PFSK-1 (cell line): ENCODE measurements around the gene LMF2.

Experiments
- FOXP2 ChIP-seq: optimal IDR thresholded peaks from 2 replicates; pipeline ENCODE3; 2011; ENCODE audit warnings: borderline replicate concordance, control low read depth, inconsistent platforms; ENCODE audit not compliant: insufficient read depth; ENCODE audit errors: extremely low read length, extremely low read depth
- POLR2AphosphoS5 ChIP-seq: IDR thresholded peaks from 2 replicates; pipeline ENCODE4 v1.6.1; 2012; ENCODE audit warnings: low read depth, mild to moderate bottlenecking, control low read depth, low read length, moderate library complexity
- SIN3A ChIP-seq: IDR thresholded peaks from 2 replicates; pipeline ENCODE4 v1.6.1; 2012; ENCODE audit warnings: mild to moderate bottlenecking, low read length, moderate library complexity, borderline replicate concordance; ENCODE audit not compliant: insufficient read depth
- TAF1 ChIP-seq: IDR thresholded peaks from 2 replicates; pipeline ENCODE4 v1.6.1; 2012; ENCODE audit warnings: low read length, control low read depth, borderline replicate concordance; ENCODE audit not compliant: insufficient read depth
- TF ChIP-seq, protein P1 (sequence below), 2 experiments: IDR thresholded peaks; 2 replicates each; pipeline versions ENCODE4 v1.6.1 to v1.8.0; 2011 to 2012; ENCODE audit warnings: low read depth in 2 of 2, low read length in 2 of 2, control low read depth in 1 of 2, inconsistent platforms in 1 of 2, mild to moderate bottlenecking in 1 of 2, moderate library complexity in 1 of 2; ENCODE audit not compliant: insufficient read depth in 1 of 2

Gene LMF2

DNA sequence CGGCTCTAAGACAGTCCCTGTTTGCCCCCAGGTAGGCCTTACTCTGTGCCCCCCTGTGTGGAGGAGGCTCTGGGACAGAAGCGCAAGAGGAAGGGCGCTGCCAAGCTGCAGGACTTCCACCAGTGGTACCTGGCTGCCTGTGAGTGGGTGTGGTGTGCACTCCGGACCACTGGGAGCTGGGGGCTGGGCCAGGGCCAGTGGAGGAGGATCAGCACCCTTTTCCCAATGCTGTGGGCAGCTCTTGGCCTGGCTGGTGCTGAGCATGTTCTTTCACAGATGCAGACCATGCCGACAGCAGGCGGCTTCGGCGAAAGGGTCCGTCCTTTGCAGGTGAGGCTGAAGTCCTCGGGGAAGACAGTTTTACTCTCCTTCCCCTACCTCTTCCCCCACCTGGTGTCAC lies 14.2 kb upstream of the LMF2 start:
- no peak for TF ChIP-seq TAF1
- TF ChIP-seq, protein P1, sequence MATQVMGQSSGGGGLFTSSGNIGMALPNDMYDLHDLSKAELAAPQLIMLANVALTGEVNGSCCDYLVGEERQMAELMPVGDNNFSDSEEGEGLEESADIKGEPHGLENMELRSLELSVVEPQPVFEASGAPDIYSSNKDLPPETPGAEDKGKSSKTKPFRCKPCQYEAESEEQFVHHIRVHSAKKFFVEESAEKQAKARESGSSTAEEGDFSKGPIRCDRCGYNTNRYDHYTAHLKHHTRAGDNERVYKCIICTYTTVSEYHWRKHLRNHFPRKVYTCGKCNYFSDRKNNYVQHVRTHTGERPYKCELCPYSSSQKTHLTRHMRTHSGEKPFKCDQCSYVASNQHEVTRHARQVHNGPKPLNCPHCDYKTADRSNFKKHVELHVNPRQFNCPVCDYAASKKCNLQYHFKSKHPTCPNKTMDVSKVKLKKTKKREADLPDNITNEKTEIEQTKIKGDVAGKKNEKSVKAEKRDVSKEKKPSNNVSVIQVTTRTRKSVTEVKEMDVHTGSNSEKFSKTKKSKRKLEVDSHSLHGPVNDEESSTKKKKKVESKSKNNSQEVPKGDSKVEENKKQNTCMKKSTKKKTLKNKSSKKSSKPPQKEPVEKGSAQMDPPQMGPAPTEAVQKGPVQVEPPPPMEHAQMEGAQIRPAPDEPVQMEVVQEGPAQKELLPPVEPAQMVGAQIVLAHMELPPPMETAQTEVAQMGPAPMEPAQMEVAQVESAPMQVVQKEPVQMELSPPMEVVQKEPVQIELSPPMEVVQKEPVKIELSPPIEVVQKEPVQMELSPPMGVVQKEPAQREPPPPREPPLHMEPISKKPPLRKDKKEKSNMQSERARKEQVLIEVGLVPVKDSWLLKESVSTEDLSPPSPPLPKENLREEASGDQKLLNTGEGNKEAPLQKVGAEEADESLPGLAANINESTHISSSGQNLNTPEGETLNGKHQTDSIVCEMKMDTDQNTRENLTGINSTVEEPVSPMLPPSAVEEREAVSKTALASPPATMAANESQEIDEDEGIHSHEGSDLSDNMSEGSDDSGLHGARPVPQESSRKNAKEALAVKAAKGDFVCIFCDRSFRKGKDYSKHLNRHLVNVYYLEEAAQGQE (IDR thresholded peaks at IDR 0.05; ENCODE audit: insufficient read depth in 1 of 2, low read depth in 2 of 2, low read length in 2 of 2), result no peak
- no peak for TF ChIP-seq SIN3A
- no peak for TF ChIP-seq FOXP2
- no peak for TF ChIP-seq POLR2AphosphoS5

DNA sequence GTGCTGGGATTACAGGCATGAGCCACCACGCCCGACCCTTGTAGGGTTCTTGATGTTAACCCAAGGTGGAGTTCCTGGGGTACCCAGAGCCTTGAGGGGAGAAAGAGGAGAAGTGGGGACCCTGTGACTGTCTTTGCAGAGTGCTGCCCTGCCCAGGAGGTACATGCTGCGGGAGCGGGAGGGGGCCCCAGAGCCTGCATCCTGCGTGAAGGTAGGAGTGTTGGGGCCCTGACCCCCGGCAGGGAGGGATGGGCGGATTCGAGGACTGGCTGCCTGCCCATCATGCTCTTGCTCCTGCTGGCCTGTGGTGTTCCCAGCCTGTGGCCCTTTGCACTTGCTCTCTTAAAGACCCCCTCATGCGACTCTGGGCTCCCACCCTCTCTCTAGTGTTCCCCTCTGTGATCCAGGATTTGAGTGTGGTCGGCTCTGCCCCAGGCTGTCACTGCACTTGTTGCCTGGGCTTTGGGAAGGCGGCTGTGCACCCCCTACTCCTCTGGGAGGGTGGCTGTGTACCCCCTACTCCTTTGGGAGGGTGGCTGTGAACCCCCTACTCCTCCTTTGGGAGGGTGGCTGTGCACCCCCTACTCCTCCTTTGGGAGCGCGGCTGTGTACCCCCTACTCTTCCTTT lies 13.4 kb upstream of the LMF2 start:
- TF ChIP-seq SIN3A, result no peak
- TF ChIP-seq FOXP2, result no peak
- TF ChIP-seq TAF1, result no peak
- TF ChIP-seq POLR2AphosphoS5, result no peak
- TF ChIP-seq, protein P1 (IDR thresholded peaks at IDR 0.05; ENCODE audit: insufficient read depth in 1 of 2, low read depth in 2 of 2, low read length in 2 of 2), result no peak

DNA sequence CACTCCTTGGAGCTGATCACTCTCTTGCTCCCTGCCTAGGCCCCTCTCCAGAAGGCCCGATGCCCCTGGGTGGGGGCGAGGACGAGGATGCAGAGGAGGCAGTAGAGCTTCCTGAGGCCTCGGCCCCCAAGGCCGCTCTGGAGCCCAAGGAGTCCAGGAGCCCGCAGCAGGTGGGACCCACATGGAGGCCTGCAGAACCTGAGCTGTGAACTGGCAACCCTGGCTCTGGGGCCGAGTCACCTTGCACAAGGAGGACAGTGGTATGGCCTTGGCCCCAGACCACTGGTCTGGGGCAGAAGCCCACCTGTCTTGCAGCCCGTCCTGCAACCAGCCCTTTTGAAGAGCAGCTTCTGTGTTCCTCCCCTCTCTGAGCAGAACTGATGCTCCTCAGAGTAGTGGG lies 11.6 kb upstream of the LMF2 start:
- no peak for TF ChIP-seq POLR2AphosphoS5
- no peak for TF ChIP-seq SIN3A
- TF ChIP-seq FOXP2, result no peak
- TF ChIP-seq, protein P1 (IDR thresholded peaks at IDR 0.05; ENCODE audit: insufficient read depth in 1 of 2, low read depth in 2 of 2, low read length in 2 of 2), result no peak
- no peak for TF ChIP-seq TAF1

DNA sequence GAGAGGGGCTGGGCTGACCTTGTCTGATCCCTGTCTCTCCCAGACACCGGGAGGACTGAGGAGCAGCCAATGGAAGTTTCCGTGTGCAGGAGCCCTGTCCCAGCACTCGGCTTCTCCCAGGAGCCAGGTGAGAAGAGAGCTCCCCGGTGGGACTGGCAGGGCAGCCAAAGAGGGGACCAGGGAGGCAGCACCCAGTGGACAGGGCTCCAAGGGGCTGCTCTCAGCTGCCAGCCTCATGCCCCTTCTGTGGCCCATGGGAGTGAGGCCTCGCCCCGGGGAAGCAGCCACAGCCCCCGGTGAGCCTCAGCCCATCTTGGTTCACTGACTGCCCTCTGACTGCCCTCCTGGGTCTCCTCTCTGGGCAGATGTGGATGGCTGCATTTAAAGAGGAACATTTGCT lies 11.1 kb upstream of the LMF2 start:
- TF ChIP-seq SIN3A, result no peak
- TF ChIP-seq FOXP2, result no peak
- no peak for TF ChIP-seq TAF1
- TF ChIP-seq, protein P1 (IDR thresholded peaks at IDR 0.05; ENCODE audit: insufficient read depth in 1 of 2, low read depth in 2 of 2, low read length in 2 of 2), result no peak
- TF ChIP-seq POLR2AphosphoS5, result no peak
